ENCODE data around the gene ADRB1. TPM values are rescaled to one million over a fixed set of nuclear protein-coding genes. Genes with fewer than 3 reads are reported as not detected.
A peak's percentile ranks its signal among the peaks of the same experiment; 100 is the strongest.

The ADRB1 gene
- total RNA-seq, 1 experiment from 2014 or later, result 2.3 TPM

GRCh38 chr10:114024876-114025610 is 18.6 kb upstream of the ADRB1 start:
- TF ChIP-seq CTCF (IDR thresholded peaks at IDR 0.05; ENCODE audit: insufficient read depth in 1 of 2, low read depth in 1 of 2, low read length in 1 of 2, severe bottlenecking in 1 of 2, unreplicated experiment in 1 of 2), result no peak
- H3K4me1 ChIP-seq, result peaks cover 16% of the 10 kb centered on the region; the same call in 1 of the 2 replicates
- no peaks in the 10 kb centered on the region for H3K36me3 ChIP-seq (ENCODE audit: control insufficient read depth, insufficient read depth, low read length)
- Mint-ChIP-seq H3K9me3 (ENCODE audit: unreplicated experiment) (peaks cover 10% of the 10 kb centered on the region), H3K27ac (ENCODE audit: unreplicated experiment) (no peak overlapping the region), H3K36me3 (ENCODE audit: insufficient read depth, unreplicated experiment) (peaks cover 5% of the 10 kb centered on the region), H3K4me1 (ENCODE audit: low read depth, unreplicated experiment) (peaks cover 39% of the 10 kb centered on the region), H3K27me3 (ENCODE audit: insufficient read depth, unreplicated experiment) (no peaks in the 10 kb centered on the region), H3K4me3 (ENCODE audit: unreplicated experiment) (no peak overlapping the region)
- CTCF ChIA-PET, result no interaction called here
- intact Hi-C loops (cut with micrococcal nuclease; ENCODE audit: unreplicated experiment), result no loop called here
- no peaks in the 10 kb centered on the region; the same call in 1 of the 2 replicates for H3K27me3 ChIP-seq (replicated peaks; ENCODE audit: control insufficient read depth, insufficient read depth, low read length)
- H3K4me3 ChIP-seq (ENCODE audit: low read depth, low read length), result no peak overlapping the region
- POLR2A ChIA-PET, result no interaction called here
- no peaks in the 10 kb centered on the region for H3K9me3 ChIP-seq
- DNase-seq, result no peak
- BruUV-seq (replicated peaks), result no TSS peak

GRCh38 chr10:114025611-114026130 is 18.0 kb upstream of the ADRB1 start:
- no peak overlapping the region for H3K27ac Mint-ChIP-seq (ENCODE audit: unreplicated experiment)
- no peak overlapping the region for H3K4me3 ChIP-seq (ENCODE audit: low read depth, low read length)
- no peak for TF ChIP-seq CTCF (IDR thresholded peaks at IDR 0.05; ENCODE audit: insufficient read depth in 1 of 2, low read depth in 1 of 2, low read length in 1 of 2, severe bottlenecking in 1 of 2, unreplicated experiment in 1 of 2)

DNA sequence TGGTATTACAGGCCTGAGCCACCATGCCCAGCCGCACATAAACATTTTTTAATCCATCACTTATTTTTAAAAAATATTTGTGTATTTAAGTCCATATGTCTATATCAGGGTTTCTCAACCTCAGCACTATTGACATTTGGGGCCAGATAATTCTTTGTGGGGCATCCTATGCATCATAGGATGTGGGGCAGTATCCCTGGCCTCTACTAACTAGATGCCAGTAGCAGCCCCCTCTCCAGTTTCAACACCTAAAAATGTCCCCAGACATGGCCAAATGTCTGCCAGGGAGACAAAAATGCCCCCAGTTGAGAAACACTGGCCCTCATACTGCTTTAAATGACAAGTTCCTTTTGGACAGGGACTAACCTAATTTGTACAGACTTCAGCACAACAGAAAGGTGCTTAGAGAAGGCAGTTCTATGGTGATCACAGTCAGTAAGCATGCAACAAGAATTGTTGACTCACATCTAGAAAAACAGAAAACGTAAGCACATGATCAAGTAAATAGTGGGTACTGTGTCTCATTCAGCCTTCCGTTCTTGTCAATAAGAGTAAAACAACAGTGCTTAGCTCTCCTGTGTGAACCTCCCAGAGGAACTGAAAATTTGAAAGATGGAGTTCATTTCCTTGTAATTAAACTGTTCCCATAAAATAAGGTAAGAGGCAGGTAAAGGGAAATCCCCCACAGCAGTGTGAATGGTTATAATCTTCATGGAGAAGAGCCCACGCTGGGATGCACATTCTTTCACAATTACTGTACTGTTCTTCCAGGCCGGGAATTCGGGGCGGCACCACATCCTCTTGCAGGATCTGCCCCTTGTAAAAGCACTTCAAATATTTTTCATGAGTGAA is 17.3 kb upstream of the ADRB1 start:
- H3K27me3 Mint-ChIP-seq (ENCODE audit: insufficient read depth, unreplicated experiment), result no peaks in the 10 kb centered on the region

More at GRCh38 chr10:114025611-114026130, 18.0 kb upstream of the ADRB1 start:
- POLR2A ChIA-PET, result no interaction called here
- H3K4me3 Mint-ChIP-seq (ENCODE audit: unreplicated experiment), result no peak overlapping the region
- Histone ChIP-seq H3K9me3 (no peaks in the 10 kb centered on the region), H3K4me1 (peaks cover 16% of the 10 kb centered on the region; the same call in 1 of the 2 replicates), H3K36me3 (ENCODE audit: control insufficient read depth, insufficient read depth, low read length) (no peaks in the 10 kb centered on the region), H3K27me3 (replicated peaks; ENCODE audit: control insufficient read depth, insufficient read depth, low read length) (no peaks in the 10 kb centered on the region; the same call in 1 of the 2 replicates)
- CTCF ChIA-PET, result no interaction called here
- DNase-seq, result no peak
- no peaks in the 10 kb centered on the region for H3K27me3 Mint-ChIP-seq (ENCODE audit: insufficient read depth, unreplicated experiment)
- BruUV-seq (replicated peaks), result no TSS peak
- peaks cover 5% of the 10 kb centered on the region for H3K36me3 Mint-ChIP-seq (ENCODE audit: insufficient read depth, unreplicated experiment)
- H3K9me3 Mint-ChIP-seq (ENCODE audit: unreplicated experiment), result peaks cover 10% of the 10 kb centered on the region
- intact Hi-C loops (cut with micrococcal nuclease; ENCODE audit: unreplicated experiment), result no loop called here
- H3K4me1 Mint-ChIP-seq (ENCODE audit: low read depth, unreplicated experiment), result peaks cover 39% of the 10 kb centered on the region

More for the DNA sequence above, 17.3 kb upstream of the ADRB1 start:
- Histone ChIP-seq H3K36me3 (ENCODE audit: control insufficient read depth, insufficient read depth, low read length) (no peaks in the 10 kb centered on the region), H3K27me3 (replicated peaks; ENCODE audit: control insufficient read depth, insufficient read depth, low read length) (no peaks in the 10 kb centered on the region; the same call in 1 of the 2 replicates), H3K4me1 (peaks cover 16% of the 10 kb centered on the region; the same call in 1 of the 2 replicates), H3K4me3 (ENCODE audit: low read depth, low read length) (no peak overlapping the region), H3K9me3 (no peaks in the 10 kb centered on the region)
- intact Hi-C loops (cut with micrococcal nuclease; ENCODE audit: unreplicated experiment), result no loop called here
- Mint-ChIP-seq H3K27ac (ENCODE audit: unreplicated experiment) (no peak overlapping the region), H3K36me3 (ENCODE audit: insufficient read depth, unreplicated experiment) (peaks cover 5% of the 10 kb centered on the region), H3K4me1 (ENCODE audit: low read depth, unreplicated experiment) (peaks cover 39% of the 10 kb centered on the region), H3K4me3 (ENCODE audit: unreplicated experiment) (no peak overlapping the region), H3K9me3 (ENCODE audit: unreplicated experiment) (peaks cover 10% of the 10 kb centered on the region)
- ChIA-PET POLR2A (no interaction called here), CTCF (no interaction called here)
- TF ChIP-seq CTCF (IDR thresholded peaks at IDR 0.05; ENCODE audit: insufficient read depth in 1 of 2, low read depth in 1 of 2, low read length in 1 of 2, severe bottlenecking in 1 of 2, unreplicated experiment in 1 of 2), result no peak
- DNase-seq, result peak in 1 of 2 experiments; percentile 9
- no TSS peak for BruUV-seq (replicated peaks)

Data from Caco-2 (cell line).